H4 (cell line): ENCODE results near the gene RAC2. TPM values are rescaled to one million over a fixed set of nuclear protein-coding genes. Genes with fewer than 3 reads are reported as not detected.
"Not testable (repeated sequence)": the region's sequence is repeated elsewhere in the genome, so short reads cannot be mapped to it uniquely, and the experiment has no call there.

Source experiments
- DNase-seq: peaks from one replicate; pipeline ENCODE4 v3.0.0-alpha.2; 2015; ENCODE audit warnings: low spot score
- total RNA-seq: library from RNA; depleted of rRNA; stranded (reverse); fragments of >200 nt; shearing (Covaris generic); gene quantifications from 2 replicates; pipeline ENCODE4 v1.2.3, GENCODE V29; 2014

RAC2 gene
- total RNA-seq, 1 experiment from 2014 or later = 20.9 TPM

GRCh38 chr22:37255558-37256006 lies 11.5 kb upstream of the RAC2 start:
- no peak for DNase-seq

GRCh38 chr22:37254867-37255233 lies 10.8 kb upstream of the RAC2 start:
- no peak for DNase-seq

GRCh38 chr22:37254209-37254866 lies 10.3 kb upstream of the RAC2 start:
- no peak for DNase-seq

- no peak for DNase-seq
These were observed 9.1 kb upstream of the RAC2 start for GRCh38 chr22:37253126-37253660.

- DNase-seq = not testable (repeated sequence)
These were observed 7.8 kb upstream of the RAC2 start for GRCh38 chr22:37251836-37252235.

GRCh38 chr22:37249986-37250385 lies 5.9 kb upstream of the RAC2 start:
- DNase-seq = no peak

GRCh38 chr22:37248251-37248650 lies 4.2 kb upstream of the RAC2 start:
- DNase-seq = no peak

GRCh38 chr22:37245740-37246139 lies 1.7 kb upstream of the RAC2 start:
- no peak for DNase-seq

GRCh38 chr22:37244922-37245722 lies 1.1 kb upstream of the RAC2 start:
- DNase-seq = no peak

GRCh38 chr22:37243402-37244113 lies 511 bp downstream of the RAC2 start:
- DNase-seq = no peak

GRCh38 chr22:37242395-37242918 lies 1.6 kb downstream of the RAC2 start:
- no peak for DNase-seq

- no peak for DNase-seq
These were observed 2.5 kb downstream of the RAC2 start for GRCh38 chr22:37241351-37242142.

- DNase-seq = no peak
These were observed 3.1 kb downstream of the RAC2 start for GRCh38 chr22:37240941-37241320.

GRCh38 chr22:37240240-37240940 lies 3.7 kb downstream of the RAC2 start:
- no peak for DNase-seq

- DNase-seq = no peak
These were observed 4.5 kb downstream of the RAC2 start for GRCh38 chr22:37239336-37240239.

- DNase-seq = no peak
These were observed 6.4 kb downstream of the RAC2 start for GRCh38 chr22:37237371-37238268.

GRCh38 chr22:37235897-37236607 lies 8.0 kb downstream of the RAC2 start:
- no peak for DNase-seq
